GM18868 (cell line): Measurements from ENCODE around the gene SMARCD1.
"Not testable (repeated sequence)": the region's sequence is repeated elsewhere in the genome, so short reads cannot be mapped to it uniquely, and the experiment has no call there.

Source experiments
- ATAC-seq: cut with Tn5 transposase; IDR thresholded peaks from one replicate; pipeline ENCODE4 v1.9.1; 2021; ENCODE audit warnings: mild to moderate bottlenecking, moderate library complexity; ENCODE audit not compliant: unreplicated experiment

SMARCD1 gene

GRCh38 chr12:50075808-50076170 is 9.4 kb upstream of the SMARCD1 start:
- ATAC-seq, result no peak

- no peak for ATAC-seq
Measured at GRCh38 chr12:50077099-50077498, 8.0 kb upstream of the SMARCD1 start.

GRCh38 chr12:50078281-50078680 is 6.9 kb upstream of the SMARCD1 start:
- ATAC-seq, result no peak

GRCh38 chr12:50079771-50080170 is 5.4 kb upstream of the SMARCD1 start:
- ATAC-seq, result no peak

- no peak for ATAC-seq
Measured at GRCh38 chr12:50081096-50081808, 3.9 kb upstream of the SMARCD1 start.

- ATAC-seq, result no peak
Measured at GRCh38 chr12:50082644-50083043, 2.5 kb upstream of the SMARCD1 start.

GRCh38 chr12:50083301-50083700 is 1.8 kb upstream of the SMARCD1 start:
- ATAC-seq, result no peak

GRCh38 chr12:50084409-50084774 is 750 bp upstream of the SMARCD1 start:
- not testable (repeated sequence) for ATAC-seq

- peak; percentile 15 for ATAC-seq
Measured at GRCh38 chr12:50085615-50086072, 502 bp downstream of the SMARCD1 start.

- ATAC-seq, result no peak
Measured at GRCh38 chr12:50086148-50086547, 1.0 kb downstream of the SMARCD1 start.

GRCh38 chr12:50087151-50087550 is 2.0 kb downstream of the SMARCD1 start:
- no peak for ATAC-seq

- no peak for ATAC-seq
Measured at GRCh38 chr12:50087995-50088394, 2.9 kb downstream of the SMARCD1 start.

GRCh38 chr12:50088577-50089335 is 3.6 kb downstream of the SMARCD1 start:
- ATAC-seq, result peak; percentile 36

- no peak for ATAC-seq
Measured at GRCh38 chr12:50089730-50090129, 4.6 kb downstream of the SMARCD1 start.

GRCh38 chr12:50090391-50090790 is 5.2 kb downstream of the SMARCD1 start:
- no peak for ATAC-seq

- no peak for ATAC-seq
Measured at GRCh38 chr12:50097952-50098351, 12.8 kb downstream of the SMARCD1 start.

- no peak for ATAC-seq
Measured at GRCh38 chr12:50099302-50100008, 14.3 kb downstream of the SMARCD1 start.

GRCh38 chr12:50100561-50100960 is 15.4 kb downstream of the SMARCD1 start:
- no peak for ATAC-seq

- no peak for ATAC-seq
Measured at GRCh38 chr12:50101663-50102062, 16.5 kb downstream of the SMARCD1 start.

- ATAC-seq, result no peak
Measured at GRCh38 chr12:50102131-50102531, 17.0 kb downstream of the SMARCD1 start.

GRCh38 chr12:50102646-50103309 is 17.6 kb downstream of the SMARCD1 start:
- ATAC-seq, result no peak
